HG03442 (cell line): ENCODE data around the gene PKNOX2.

ENCODE experiments used
- ATAC-seq: cut with Tn5 transposase; IDR thresholded peaks from one replicate; pipeline ENCODE4 v1.9.1; 2021; ENCODE audit warnings: mild to moderate bottlenecking, moderate library complexity; ENCODE audit not compliant: unreplicated experiment

Gene PKNOX2

DNA sequence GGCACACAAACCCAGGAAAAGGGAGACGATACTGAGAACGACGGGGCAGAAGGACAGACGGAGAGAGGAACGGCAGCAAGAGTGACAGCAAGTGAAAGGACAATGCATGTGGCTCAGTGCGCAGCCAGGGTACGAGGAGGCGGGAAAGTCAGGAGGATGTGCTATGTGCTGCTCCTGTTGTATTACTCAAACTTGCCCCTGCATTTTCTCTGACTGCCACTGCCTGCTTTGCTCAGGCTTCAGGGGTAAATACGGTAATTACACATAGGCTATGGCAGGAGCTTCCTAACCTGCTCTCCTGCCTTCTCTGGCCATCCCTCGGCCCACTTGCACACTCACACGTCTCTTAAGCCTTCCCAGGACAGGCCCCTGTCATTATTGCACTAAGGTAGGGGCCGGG lies 236.7 kb downstream of the PKNOX2 start:
- ATAC-seq, result no peak

DNA sequence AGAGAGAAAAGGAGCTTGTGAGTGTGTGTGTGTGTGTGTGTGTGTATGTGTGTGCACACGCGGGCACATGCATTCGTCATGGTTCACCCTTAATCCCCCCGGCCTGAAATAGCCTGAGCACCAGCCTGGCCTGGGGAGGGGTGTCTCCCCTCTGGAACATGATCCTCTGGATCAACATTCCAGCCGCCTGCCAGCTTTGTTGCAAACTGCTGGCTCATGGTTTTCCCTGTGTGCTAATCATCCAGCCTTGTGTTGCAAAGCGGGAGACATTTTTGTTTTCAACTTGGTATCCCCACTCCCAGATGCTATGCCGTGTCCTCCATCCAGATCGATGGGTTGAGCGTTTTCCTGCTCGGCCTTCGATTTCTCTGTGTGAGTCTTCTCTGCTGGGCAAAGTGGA lies 237.2 kb downstream of the PKNOX2 start:
- no peak for ATAC-seq

DNA sequence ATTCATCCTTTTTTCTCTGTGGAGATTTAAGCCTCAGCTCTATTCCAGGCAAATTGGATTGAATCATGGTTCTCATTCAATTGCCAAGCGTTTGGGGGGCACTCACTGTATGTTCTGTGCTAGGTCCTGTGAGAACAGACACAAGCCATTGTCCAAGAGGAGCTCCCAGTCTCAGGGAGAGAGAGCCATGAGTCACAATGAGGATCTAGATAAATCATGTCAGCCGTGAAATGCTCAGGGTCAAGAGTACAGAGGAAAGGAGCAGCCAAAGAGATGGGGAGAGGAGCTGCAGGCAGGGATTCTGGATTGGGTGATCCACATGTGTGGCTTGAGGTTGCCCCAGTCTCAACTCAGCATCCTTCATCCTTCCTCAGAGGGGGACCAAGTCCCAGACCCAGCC lies 237.9 kb downstream of the PKNOX2 start:
- no peak for ATAC-seq

DNA sequence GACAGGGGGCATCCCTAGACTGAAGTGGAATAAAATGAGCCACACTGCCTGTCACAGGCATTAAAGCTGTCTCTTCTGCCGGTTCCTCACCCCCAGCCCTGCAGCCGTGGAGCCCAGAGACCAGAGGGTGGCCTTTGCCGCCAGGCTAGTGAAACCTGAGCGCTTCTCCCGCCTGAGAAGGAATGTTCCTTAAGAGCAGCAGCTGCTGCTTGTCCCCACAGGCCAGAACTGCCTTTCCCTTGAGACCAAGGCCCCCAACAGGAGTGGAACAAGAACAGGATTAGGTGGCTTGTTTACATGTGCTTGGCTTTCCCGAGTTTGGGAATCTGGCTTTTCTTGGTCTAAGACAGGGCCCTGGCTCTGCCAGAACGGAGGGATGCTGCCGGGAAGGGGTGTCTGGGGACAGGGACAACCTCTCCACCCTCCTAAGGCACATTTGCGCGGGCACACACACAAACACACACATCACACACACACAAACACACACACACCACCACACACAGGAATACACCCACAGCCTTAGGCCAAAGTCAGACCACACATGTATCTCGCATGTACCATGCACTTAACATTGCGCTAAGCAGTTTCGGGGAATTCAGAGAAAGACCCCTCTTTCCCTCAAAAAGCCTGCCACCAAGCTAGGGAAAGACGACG lies 239.7 kb downstream of the PKNOX2 start:
- ATAC-seq, result no peak

DNA sequence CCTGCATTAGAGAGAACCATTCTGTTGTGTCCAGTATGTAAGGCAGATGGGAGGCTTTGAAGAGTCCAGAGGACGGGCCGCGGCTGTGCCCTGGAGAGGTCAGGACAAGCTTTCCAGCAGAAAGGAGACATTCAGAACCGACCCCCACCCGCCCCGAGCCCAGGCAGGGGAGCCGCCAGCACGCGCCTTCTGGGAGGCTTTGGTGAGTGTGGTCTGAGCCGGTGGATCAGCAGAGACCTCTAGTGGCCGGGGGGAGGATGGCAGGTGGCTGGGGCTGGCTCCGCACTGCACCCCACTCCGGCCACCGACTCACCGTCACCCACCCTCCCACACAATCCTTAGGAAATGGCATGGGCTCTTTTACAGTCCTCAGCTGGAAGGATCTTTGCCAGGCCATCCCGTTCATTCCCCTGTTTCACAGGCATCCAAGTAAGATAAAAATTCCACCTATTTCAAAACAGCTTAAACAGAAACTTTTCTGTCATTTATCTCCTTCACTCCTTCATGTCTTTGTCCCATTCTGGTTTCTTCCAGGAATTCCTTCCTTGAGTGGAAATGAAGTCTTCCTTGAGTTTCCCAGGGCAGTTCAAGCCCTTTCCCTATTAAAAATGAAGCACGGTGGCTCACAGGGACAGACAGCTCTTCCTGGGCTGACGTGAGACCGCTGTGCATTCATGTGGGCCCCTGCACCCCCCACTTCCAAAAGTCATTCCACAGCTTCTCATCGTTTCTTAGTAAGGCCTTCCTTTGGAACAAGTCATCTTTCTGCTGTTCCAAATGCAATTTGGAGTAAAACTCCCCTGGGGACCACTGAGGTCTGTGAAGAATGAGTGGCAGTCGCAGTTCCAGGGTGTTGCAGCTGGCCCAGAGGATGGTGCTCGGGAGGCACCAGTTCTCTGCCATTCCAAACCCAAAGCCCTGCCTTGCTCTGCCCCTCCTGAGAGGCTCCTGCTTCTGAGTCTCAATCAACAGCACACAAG lies 240.6 kb downstream of the PKNOX2 start:
- ATAC-seq, result peak; percentile 81

DNA sequence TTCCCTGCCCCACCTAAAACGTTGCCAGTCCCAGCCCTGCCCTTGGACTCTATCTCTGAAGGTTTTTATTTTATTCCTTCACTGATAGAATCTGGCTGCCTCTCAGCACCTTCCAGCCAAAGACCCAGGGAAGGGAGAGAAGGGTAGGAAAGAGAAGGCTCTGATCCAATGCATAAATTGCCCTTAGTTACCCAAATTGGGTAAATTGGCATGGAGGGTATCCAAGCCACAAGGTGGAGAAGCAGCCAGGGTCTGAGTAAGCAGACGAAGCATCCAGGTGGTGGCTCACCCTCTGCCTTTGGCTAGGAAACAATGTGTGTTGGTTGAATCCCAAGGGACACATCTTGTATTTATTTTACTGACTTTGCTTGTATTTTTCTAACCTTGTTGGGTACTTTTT lies 242.5 kb downstream of the PKNOX2 start:
- ATAC-seq, result no peak

DNA sequence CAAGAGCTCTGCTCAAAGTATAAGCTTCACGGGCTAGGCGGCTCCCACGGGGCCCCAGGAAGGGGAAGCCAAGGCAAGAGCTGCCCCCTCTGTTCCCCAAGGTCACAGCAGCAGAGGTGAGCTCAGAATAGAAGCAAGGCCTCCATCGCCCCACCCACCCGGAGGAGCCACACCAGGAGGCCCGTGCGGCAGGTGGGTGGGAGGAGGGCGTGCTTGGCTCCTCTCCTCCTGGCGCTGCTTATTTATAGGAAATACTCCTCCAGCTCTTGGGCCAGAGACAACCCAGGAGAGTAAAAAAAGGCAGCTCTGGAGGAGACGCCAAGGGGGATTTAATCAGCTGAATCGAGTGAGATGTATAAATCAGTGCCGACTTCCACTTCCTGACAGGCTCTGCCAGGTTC lies 243.8 kb downstream of the PKNOX2 start:
- no peak for ATAC-seq

DNA sequence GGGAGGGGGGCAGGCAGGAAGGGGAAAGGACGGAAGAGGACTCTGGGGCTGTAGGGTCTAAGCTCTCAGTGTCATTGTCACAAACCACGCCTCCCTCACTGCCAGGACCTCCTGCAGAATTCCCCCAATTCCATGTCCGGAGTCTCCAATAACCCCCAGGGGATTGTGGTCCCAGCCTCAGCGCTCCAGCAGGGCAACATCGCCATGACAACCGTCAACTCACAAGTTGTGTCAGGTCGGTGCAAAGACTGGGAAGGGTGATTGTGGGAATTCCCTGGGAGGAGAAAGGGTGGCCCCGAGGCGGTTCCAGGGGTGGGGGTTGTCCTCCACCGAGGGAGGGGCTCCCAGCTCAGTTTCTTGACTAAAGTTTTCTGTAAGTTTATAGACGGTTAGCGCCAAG lies 245.5 kb downstream of the PKNOX2 start:
- no peak for ATAC-seq

DNA sequence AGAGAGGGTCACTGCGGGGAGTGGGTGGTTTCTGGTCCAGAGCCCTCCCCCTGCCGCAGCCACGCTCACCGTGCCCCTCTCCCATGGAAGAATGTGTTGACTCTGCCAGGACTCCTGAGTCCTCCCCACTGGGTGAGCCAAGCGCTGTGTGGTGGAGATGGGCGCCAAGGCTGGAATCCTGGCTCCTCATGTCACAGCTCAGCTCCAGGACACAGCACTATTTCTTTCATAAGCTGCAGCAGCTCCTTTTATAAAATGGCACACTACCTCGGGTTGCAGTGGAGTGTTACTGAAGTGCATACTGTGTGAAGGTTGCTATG lies 247.6 kb downstream of the PKNOX2 start:
- ATAC-seq, result no peak

DNA sequence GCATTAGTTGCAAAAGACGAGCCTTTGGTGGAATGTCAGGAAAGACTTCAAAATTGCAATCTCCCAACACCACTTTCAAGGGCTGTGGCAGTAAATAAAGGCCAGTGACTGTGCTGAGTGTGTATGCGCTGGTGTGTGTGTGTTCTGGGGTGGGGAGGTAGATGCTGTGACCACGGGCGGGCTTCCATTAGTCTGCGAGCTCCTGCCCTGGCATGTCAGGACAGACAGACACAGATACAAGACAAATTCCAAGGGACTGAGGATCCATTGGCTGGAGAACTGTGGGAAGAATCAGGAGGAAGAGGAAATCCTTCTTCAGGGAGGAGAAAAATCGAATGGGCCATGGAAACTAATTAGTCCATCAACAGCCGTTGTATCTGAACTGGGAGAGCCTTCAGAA lies 248.0 kb downstream of the PKNOX2 start:
- ATAC-seq, result no peak

DNA sequence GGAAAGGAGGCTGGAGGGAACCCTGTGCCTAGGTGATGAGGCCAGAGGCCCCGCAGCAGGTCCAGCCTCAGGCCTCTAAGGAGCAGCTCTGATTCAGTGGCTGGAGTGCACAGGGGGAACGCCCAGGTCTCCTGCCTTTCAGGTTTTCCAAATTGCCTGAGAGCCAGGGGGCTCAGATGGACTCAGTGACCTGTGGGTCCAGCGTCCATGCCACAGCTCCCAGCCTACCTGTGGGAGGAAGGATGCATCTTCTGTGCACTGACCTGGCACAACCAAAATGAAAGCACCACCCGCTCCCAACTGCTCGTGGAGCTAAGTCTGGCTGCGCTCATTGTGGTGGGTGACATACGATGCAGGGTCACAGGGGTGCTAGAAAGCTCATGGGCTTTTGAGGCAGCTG lies 248.7 kb downstream of the PKNOX2 start:
- no peak for ATAC-seq

DNA sequence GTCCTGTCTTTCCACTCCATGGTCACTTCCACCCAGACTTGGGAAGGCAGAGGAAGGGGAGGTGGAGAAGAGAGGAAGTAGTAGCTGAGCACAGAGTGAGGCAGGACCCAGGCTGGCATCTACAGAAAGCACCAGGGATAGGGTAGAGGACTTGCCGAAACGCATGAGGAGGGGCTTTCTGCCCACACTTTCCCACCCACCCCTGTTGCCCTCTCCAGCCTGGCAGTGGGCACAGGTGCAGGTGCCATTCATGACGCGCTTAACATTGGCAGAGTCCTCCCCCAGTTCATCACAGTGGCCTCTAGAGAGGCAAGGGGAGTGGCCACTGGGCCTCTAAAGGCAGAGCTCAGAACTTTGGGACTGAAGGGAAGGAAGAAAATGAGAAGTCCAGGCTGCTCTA lies 249.6 kb downstream of the PKNOX2 start:
- no peak for ATAC-seq

DNA sequence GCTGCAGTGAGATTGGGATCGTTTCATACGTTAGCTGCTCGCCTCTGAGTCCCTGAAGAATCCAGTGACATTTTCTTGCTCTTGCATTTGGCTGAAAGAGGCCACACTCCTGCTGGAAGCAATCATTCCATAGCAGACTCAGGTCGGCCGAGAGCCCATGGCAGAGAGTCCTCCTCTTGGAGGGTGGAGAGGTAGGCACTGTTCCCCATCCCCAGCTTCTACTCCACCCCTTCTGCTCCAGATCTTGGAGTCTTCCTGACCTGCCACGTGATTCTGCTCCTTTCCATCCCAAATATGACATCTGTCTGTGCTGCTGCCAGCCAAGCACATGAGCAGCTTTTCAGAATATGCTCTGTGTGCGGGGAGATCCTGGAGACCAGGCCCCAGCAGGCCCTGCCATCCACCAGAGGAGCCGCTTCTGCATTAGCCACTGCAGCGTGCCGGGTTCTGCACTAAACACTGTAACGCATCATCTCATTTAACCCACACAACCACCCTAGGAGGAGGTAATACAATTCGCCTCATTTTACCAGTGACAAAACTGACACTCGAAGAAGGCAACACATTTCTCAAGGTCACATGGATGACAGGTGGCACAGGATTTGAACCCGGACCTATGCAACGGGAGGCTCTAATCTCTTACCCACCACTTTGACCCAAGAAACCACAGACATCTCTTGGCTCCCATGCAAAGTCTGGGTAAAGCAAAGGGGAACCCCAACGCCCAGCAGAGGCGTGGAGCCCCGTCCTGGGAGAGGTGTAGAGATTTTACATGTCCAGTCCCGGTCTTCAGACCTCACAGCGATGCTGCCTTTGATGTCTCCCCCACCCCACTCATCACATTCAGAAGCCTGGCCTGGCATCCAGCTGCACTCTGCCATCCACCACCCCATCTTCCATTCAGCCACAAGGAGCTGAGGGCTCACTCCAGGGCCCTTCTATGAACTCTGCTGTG lies 252.7 kb downstream of the PKNOX2 start:
- ATAC-seq, result no peak

DNA sequence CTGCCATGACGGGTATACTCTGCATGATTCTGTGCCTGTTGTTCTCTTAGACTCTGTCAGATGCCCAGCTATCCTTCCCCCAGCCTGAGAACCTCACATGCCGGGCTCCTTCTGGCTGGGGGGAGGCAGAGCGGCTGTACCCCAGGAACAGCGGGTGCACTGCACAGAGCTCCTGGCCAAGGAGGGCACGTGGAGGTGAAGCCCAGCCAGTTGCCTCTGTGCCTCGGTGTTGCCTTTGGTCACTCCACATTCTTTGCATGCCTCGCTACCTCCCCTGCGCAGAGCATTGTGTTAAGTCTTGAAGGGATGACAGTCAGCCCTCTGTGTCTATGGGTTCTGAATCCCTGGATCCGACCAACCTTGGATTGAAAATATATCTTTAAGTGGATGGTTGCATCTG lies 253.8 kb downstream of the PKNOX2 start:
- ATAC-seq, result no peak

DNA sequence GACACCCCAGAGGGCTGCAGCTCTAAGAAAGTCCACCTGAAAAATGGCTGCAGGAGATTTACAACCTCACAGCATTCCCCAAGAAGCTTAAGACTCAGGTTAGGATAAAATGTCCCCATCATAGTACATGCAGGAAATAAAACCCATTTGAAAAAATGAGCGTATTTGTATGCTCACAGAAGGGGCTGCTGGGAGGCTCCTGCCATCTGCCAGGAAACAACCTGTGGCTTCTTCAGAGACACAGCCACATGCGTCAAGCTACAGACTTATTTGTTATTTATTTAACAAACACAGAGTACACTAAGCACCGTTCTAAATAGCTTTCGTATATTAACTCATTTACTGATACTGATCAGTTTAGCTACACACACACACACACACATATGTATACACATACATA lies 258.1 kb downstream of the PKNOX2 start:
- ATAC-seq, result no peak

DNA sequence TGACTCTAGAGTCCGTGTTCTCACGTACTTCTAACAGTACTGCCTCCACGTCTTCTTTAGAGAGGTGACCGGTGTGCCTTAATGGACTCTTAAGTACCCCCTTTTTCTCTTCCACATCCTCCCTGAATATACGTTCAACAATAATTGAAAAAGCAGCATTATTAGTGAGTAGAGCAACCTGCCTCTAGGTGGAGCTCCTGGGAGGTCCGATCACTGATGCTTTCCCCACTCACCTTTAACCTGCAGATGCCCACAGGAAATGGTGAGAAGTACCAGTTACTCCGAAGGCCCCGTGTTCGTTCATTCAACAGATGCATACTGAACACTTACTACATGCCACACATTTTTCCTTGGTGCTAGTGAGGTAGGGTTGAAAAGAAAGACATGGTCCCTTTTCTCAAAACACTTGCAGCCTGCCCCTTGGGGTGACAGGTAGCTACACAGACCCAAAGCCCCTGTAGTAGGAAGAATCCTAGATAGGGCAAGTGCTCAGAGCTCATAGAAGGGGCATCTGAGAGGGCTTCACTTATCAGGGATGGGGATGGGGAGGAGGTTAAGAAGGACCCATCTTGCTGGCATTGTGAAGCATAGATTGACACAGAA lies 258.8 kb downstream of the PKNOX2 start:
- ATAC-seq, result no peak

DNA sequence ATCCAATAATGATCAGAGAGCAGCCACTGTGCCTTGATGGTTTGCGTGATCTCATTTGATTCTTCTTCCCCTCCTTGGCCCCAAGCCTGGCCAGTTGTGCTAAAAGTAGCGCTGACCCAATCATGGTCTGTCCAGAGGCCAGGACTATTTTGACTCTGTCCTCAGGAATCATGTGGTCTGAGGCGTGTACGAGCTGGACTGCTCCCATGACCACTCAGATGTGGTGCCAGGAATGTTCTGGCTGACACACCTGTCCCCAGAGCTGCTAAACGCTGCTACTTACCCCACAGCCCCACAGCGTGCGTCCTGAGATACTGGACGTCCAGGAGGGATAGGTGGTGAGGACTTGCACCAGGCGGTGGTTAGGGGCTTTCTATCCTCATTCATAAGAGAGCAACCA lies 261.1 kb downstream of the PKNOX2 start:
- no peak for ATAC-seq

DNA sequence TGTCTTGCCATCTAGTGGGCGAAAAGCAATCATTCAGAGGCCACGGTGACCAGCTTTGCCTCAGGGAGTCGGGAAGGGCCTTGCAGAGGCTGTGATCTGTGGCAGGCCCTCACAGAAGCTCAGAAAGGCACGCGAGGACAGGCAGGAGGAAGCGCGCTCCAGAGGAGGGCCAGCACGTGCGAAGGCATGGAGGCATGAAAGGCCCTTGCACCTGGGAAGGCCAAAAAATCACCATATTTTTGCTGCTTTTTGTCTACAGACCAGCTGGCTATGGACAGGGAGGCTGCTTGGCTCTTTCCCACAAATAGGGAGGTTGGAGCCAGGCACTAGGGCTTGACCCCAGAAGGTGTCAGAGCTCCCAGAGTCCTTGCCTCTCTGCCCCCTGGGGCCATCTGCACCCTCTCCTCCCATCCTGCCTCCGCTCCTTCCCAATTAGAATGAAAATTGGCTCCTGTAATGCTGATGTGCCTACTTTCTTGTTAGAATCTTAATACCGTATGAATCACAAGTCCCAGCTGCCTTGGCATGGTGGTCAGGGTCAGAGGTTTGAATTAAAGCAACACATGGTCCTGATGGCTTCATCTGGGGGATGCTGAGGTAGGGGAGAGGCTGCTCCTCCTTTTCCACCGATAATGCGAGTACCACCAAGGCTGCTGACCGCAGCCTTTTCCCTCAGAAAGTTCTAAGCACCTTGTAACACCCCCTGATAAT lies 262.4 kb downstream of the PKNOX2 start:
- no peak for ATAC-seq

DNA sequence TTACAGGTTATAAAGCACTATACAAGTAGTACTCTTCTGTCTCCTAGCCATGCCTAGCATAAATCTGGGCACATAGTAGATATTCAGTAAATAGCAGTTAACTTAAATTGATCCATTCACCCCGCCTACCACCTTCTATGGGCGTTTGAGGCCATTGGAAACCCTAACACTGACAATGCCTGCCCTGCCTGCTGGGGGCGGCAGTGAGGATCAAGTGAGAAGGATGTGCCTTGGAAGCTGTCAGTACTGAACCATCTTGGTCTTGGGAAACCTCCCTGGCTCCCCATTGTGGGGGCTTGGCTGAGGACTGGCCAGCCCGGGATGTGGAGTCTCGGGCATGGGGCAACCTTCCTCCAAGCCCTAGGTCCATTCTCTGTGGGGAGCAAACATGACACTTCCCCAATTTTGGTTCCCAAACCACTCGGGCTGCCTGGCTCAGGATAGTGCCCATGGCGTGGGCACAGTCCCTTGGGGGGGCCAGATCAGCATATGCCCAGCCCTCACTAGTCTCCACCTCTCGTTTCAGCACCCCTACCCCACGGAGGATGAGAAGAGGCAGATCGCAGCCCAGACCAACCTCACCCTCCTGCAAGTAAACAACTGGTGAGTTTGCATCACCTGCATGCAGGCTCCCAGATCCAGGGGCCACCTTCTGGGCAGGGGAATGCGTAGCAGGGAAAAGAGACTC lies 264.1 kb downstream of the PKNOX2 start:
- ATAC-seq, result no peak
